ENCODE measurements around the gene PKP3. TPM values are rescaled to one million over a fixed set of nuclear protein-coding genes. Genes with fewer than 3 reads are reported as not detected.
A peak's percentile ranks its signal among the peaks of the same experiment; 100 is the strongest.

PKP3 gene
- total RNA-seq, 1 donor = 5.6 TPM

- no peak overlapping the region for H3K4me3 ChIP-seq (ENCODE audit: low read depth, low read length)
- peak; percentile 58 for DNase-seq (ENCODE audit: low read depth)
- TF ChIP-seq CTCF (IDR thresholded peaks at IDR 0.05; ENCODE audit: insufficient read depth, low read length) = no peak
Observed at GRCh38 chr11:444396-445144, 50.6 kb downstream of the PKP3 start.

GRCh38 chr11:445765-446588, 52.0 kb downstream of the PKP3 start:
- H3K4me3 ChIP-seq (ENCODE audit: low read depth, low read length) = no peak overlapping the region
- no peak for TF ChIP-seq CTCF (IDR thresholded peaks at IDR 0.05; ENCODE audit: insufficient read depth, low read length)
- DNase-seq (ENCODE audit: low read depth) = no peak

- no peak for DNase-seq (ENCODE audit: low read depth)
- TF ChIP-seq CTCF (IDR thresholded peaks at IDR 0.05; ENCODE audit: insufficient read depth, low read length) = no peak
Observed at GRCh38 chr11:446891-447290, 52.9 kb downstream of the PKP3 start.

GRCh38 chr11:447923-448731, 54.1 kb downstream of the PKP3 start:
- peak overlapping the region; percentile 78 for H3K4me3 ChIP-seq (ENCODE audit: low read depth, low read length)
- peak; percentile 87 for TF ChIP-seq CTCF (IDR thresholded peaks at IDR 0.05; ENCODE audit: insufficient read depth, low read length)
- peak; percentile 90 for DNase-seq (ENCODE audit: low read depth)

More at GRCh38 chr11:446891-447290, 52.9 kb downstream of the PKP3 start:
- H3K4me3 ChIP-seq (ENCODE audit: low read depth, low read length) = no peak overlapping the region

- peak within 1 kb of the TSS; percentile 87 for H3K4me3 ChIP-seq (ENCODE audit: low read depth, low read length)
- DNase-seq (ENCODE audit: low read depth) = peak; percentile 94
- no peak for TF ChIP-seq CTCF (IDR thresholded peaks at IDR 0.05; ENCODE audit: insufficient read depth, low read length)
Observed at GRCh38 chr11:449889-450808, 56.1 kb downstream of the PKP3 start, which contains the start of gene PTDSS2. PTDSS2 (plus strand) TSS chr11:450279; CDS start chr11:450456, 177 bp downstream.
